Stimulated activated CD8-positive, alpha-beta memory T cell treated with anti-CD3 and anti-CD28 coated beads, Interleukin-12 subunit alpha, Interleukin-12 subunit beta, amount 100 ng/mL, for 24 hours (primary cell): ENCODE data around the gene FRMD4A.

Source experiments
- DNase-seq: peaks from one replicate; pipeline ENCODE4 v3.0.0-alpha.2; 2020; ENCODE audit errors: extremely low read depth

The FRMD4A gene

GRCh38 chr10:13612654-13613373 is 717.9 kb downstream of the FRMD4A start:
- no peak for DNase-seq

GRCh38 chr10:13608246-13608853 is 722.4 kb downstream of the FRMD4A start:
- no peak for DNase-seq

- no peak for DNase-seq
These were observed 726.2 kb downstream of the FRMD4A start for GRCh38 chr10:13604357-13605040.

- no peak for DNase-seq
These were observed 732.8 kb downstream of the FRMD4A start for GRCh38 chr10:13597909-13598308.

GRCh38 chr10:13594641-13595040 is 736.1 kb downstream of the FRMD4A start:
- no peak for DNase-seq
